ENCODE measurements around the gene RNF6. TPM values are rescaled to one million over a fixed set of nuclear protein-coding genes. Genes with fewer than 3 reads are reported as not detected.

RNF6 gene
- total and polyA plus RNA-seq, 10 of the 15 experiments (the other 5 are each of a cell fraction or from before 2014, with no cell fraction given), result 19.0 to 54.0 (median 33.8) TPM

DNA sequence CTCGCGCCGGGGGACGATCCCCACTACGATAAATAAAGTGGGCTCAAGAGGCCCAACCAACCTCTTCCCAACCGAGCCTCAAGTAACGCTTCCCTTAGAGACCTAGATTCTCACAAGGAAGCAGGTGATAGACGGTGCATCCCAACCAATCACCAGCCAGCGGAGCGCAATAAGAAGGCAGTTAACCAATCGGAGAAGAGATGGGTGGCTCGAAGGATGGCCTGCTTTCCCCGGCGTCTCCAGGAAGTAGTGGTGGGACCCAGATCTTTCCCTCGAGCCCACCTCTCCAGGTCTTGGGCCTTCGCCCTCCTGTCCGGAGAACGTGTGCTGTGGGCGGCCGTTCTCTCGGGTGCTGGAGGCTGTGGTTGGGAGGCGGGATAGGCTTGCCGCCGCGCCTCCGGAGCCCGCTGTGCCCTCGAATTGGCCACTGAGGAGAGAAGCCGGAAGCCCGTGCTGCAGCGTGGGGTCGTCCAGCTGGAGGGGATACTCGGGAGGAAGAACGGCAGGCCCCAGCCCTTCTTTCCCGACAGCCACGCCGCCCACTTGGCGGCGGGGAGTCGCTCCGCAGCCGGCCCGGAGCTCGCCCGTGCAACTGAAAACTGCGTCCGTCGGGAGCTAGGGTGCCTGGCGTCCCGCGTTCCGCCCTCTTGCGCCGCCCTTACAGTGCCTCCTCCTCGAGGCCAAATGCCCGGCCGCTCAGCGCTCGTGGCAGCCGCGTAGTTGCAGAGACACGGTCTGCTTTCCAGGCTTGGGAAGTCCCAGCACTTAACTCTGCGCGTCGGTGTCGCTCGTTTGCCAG, at the start of gene RNF6 (continued):
- no peak for TF ChIP-seq E2F4 (IDR thresholded peaks at IDR 0.05; ENCODE audit: low read depth, low read length)
- no peak for TF ChIP-seq MYB (IDR thresholded peaks at IDR 0.05; ENCODE audit: borderline replicate concordance, low read depth, low read length)
- TF ChIP-seq CHD4 (IDR thresholded peaks at IDR 0.05), result no peak
- TF ChIP-seq, protein P1, sequence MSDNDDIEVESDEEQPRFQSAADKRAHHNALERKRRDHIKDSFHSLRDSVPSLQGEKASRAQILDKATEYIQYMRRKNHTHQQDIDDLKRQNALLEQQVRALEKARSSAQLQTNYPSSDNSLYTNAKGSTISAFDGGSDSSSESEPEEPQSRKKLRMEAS (IDR thresholded peaks at IDR 0.05; ENCODE audit: low read depth, low read length), result no peak
- TF ChIP-seq, protein P2, sequence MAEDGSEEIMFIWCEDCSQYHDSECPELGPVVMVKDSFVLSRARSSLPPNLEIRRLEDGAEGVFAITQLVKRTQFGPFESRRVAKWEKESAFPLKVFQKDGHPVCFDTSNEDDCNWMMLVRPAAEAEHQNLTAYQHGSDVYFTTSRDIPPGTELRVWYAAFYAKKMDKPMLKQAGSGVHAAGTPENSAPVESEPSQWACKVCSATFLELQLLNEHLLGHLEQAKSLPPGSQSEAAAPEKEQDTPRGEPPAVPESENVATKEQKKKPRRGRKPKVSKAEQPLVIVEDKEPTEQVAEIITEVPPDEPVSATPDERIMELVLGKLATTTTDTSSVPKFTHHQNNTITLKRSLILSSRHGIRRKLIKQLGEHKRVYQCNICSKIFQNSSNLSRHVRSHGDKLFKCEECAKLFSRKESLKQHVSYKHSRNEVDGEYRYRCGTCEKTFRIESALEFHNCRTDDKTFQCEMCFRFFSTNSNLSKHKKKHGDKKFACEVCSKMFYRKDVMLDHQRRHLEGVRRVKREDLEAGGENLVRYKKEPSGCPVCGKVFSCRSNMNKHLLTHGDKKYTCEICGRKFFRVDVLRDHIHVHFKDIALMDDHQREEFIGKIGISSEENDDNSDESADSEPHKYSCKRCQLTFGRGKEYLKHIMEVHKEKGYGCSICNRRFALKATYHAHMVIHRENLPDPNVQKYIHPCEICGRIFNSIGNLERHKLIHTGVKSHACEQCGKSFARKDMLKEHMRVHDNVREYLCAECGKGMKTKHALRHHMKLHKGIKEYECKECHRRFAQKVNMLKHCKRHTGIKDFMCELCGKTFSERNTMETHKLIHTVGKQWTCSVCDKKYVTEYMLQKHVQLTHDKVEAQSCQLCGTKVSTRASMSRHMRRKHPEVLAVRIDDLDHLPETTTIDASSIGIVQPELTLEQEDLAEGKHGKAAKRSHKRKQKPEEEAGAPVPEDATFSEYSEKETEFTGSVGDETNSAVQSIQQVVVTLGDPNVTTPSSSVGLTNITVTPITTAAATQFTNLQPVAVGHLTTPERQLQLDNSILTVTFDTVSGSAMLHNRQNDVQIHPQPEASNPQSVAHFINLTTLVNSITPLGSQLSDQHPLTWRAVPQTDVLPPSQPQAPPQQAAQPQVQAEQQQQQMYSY (CRISPR knock-in tag; IDR thresholded peaks at IDR 0.05), result no peak
- TF ChIP-seq NFXL1 (IDR thresholded peaks at IDR 0.05; ENCODE audit: borderline replicate concordance), result no peak
- TF ChIP-seq GABPA (IDR thresholded peaks at IDR 0.05; ENCODE audit: low read depth), result peak; percentile 87
- peak; percentile 60 for TF ChIP-seq RUNX3 (IDR thresholded peaks at IDR 0.05; ENCODE audit: low read length)
- no peak; the same call in 1 of the 2 replicates for TF ChIP-seq POLR2AphosphoS2 (IDR thresholded peaks at IDR 0.05; ENCODE audit: low read depth, low read length)
- no peak for TF ChIP-seq CHD1 (IDR thresholded peaks at IDR 0.05; ENCODE audit: low read depth, low read length)
- peak in 1 of 2 experiments; percentile 57; a peak in 1 of 4 replicates for TF ChIP-seq BHLHE40 (IDR thresholded peaks at IDR 0.05; ENCODE audit: borderline replicate concordance in 1 of 2, low read depth in 2 of 2, low read length in 1 of 2)
- no peak for TF ChIP-seq MTA2 (IDR thresholded peaks at IDR 0.05; ENCODE audit: low read depth)
- TF ChIP-seq SREBF1 (IDR thresholded peaks at IDR 0.05; ENCODE audit: low read length), result no peak
- TF ChIP-seq CREM (IDR thresholded peaks at IDR 0.05; ENCODE audit: low read depth), result 0 out of 2 replicates have a peak, but pooled peaks have one; percentile 41
- no peak for TF ChIP-seq MLLT1 (IDR thresholded peaks at IDR 0.05)
- no peak for TF ChIP-seq ATF7 (IDR thresholded peaks at IDR 0.05; ENCODE audit: low read depth)
- TF ChIP-seq HDAC6 (IDR thresholded peaks at IDR 0.05; ENCODE audit: unreplicated experiment), result peak; percentile 81
- peak; percentile 55 for TF ChIP-seq NBN (IDR thresholded peaks at IDR 0.05)
- TF ChIP-seq, protein P3, sequence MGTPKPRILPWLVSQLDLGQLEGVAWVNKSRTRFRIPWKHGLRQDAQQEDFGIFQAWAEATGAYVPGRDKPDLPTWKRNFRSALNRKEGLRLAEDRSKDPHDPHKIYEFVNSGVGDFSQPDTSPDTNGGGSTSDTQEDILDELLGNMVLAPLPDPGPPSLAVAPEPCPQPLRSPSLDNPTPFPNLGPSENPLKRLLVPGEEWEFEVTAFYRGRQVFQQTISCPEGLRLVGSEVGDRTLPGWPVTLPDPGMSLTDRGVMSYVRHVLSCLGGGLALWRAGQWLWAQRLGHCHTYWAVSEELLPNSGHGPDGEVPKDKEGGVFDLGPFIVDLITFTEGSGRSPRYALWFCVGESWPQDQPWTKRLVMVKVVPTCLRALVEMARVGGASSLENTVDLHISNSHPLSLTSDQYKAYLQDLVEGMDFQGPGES (IDR thresholded peaks at IDR 0.05), result peak; percentile 75; the same call in 1 of the 2 replicates
- TF ChIP-seq HDAC2 (IDR thresholded peaks at IDR 0.05), result no peak
- TF ChIP-seq ETV6 (conservative IDR thresholded peaks at IDR 0.05 in 1 of 2, IDR thresholded peaks at IDR 0.05 in 1 of 2; ENCODE audit: borderline replicate concordance in 1 of 2, low read depth in 1 of 2), result peak in 1 of 2 experiments; percentile 41; a peak in 1 of 4 replicates
- peak; percentile 79; the same call in 1 of the 2 replicates for TF ChIP-seq RB1 (IDR thresholded peaks at IDR 0.05; ENCODE audit: borderline replicate concordance)
- 0 out of 2 replicates have a peak, but pooled peaks have one; percentile 29 for TF ChIP-seq ZNF217 (IDR thresholded peaks at IDR 0.05)
